ENCODE measurements around the gene EPB41L5.

The EPB41L5 gene

DNA sequence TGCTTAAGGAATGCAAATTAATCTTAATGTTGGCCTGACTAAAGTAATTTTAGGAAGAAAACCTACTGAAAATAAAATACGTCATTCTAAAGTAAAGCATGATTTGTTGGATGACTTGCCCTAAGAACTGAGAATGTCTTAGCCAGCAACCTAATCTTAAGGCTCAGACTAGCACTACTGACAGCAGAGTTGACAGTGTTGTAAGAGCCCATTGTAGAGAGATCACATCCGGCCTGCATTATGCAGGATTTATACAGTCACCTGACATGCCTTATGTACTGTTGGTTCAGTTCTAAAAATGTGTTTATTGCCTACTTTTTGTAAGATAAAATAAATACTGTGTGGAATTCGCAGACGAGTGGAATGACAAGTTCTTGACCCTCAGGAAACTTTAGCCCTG, 128.0 kb downstream of the EPB41L5 start:
- TF ChIP-seq EZH2 (IDR thresholded peaks at IDR 0.05; ENCODE audit: borderline replicate concordance, low read length) (no peak), CTCF (IDR thresholded peaks at IDR 0.05; ENCODE audit: low read length) (no peak)
- Histone ChIP-seq H4K20me1 (ENCODE audit: insufficient read depth, low read length) (no peaks in the 10 kb centered on the region), H3K4me2 (ENCODE audit: low read length) (no peak overlapping the region), H3K27me3 (ENCODE audit: insufficient read depth, low read length) (no peaks in the 10 kb centered on the region), H3K9ac (ENCODE audit: low read length) (no peak overlapping the region), H3F3A (ENCODE audit: insufficient read depth, low read length) (no peaks in the 10 kb centered on the region), H3K36me3 (ENCODE audit: insufficient read depth, low read length) (peaks cover 5% of the 10 kb centered on the region; the same call in 1 of the 2 replicates), H3K9me3 (ENCODE audit: low read length) (no peaks in the 10 kb centered on the region), H3K4me1 (ENCODE audit: insufficient read depth, low read length, severe bottlenecking) (no peaks in the 10 kb centered on the region), H3K4me3 (ENCODE audit: low read depth, low read length, poor library complexity, severe bottlenecking) (no peak overlapping the region), H3K9me2 (ENCODE audit: low read depth, low read length) (no peaks in the 10 kb centered on the region), H3K79me2 (ENCODE audit: insufficient read depth, low read length) (no peaks in the 10 kb centered on the region), H2AFZ (ENCODE audit: low read length) (no peak overlapping the region), H3K27ac (ENCODE audit: low read depth, low read length, poor library complexity, severe bottlenecking) (no peak overlapping the region)

DNA sequence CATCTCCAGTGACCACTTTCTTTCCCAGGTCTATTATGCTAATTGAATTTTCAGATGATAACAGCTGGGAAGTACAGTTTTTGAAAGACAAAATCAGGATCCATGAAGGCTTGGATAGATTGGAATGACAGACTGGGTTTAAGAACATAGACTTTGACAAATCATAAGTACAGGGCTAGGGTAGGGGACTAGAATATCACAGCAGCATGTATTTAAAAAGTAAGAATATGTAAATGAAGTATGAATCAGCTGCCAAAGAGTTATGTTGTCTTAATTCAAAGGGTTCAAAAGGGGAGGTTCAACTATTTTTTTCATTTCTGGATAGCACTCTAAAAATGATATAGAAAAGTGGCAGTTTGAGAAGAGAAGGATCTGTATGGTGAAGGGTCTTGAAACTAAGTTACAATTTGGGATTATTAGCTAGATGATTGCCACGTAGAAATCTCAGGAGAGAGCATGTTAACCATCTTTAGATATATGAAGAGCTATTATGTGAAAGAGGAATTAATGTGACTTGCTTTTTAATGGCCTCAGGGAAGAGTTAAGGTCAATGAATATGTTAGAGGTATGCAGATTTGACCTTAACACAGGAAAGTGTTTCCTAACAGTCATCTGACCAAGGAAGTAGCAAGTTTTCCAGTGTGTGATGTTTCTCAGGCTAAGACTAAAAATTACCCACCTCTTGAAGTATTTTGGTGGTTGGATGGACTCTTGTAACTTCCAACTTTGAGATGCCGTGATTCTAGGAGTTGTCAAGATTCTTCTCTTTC, 128.6 kb downstream of the EPB41L5 start:
- Histone ChIP-seq H3K36me3 (ENCODE audit: insufficient read depth, low read length) (peaks cover 8% of the 10 kb centered on the region; the same call in 1 of the 2 replicates), H3K4me2 (ENCODE audit: low read length) (no peak overlapping the region), H3K4me3 (ENCODE audit: low read depth, low read length, poor library complexity, severe bottlenecking) (no peak overlapping the region), H3K4me1 (ENCODE audit: insufficient read depth, low read length, severe bottlenecking) (no peaks in the 10 kb centered on the region), H3K9ac (ENCODE audit: low read length) (no peak overlapping the region), H3K79me2 (ENCODE audit: insufficient read depth, low read length) (no peaks in the 10 kb centered on the region), H3K9me2 (ENCODE audit: low read depth, low read length) (no peaks in the 10 kb centered on the region), H3K9me3 (ENCODE audit: low read length) (no peaks in the 10 kb centered on the region), H4K20me1 (ENCODE audit: insufficient read depth, low read length) (no peaks in the 10 kb centered on the region), H3F3A (ENCODE audit: insufficient read depth, low read length) (no peaks in the 10 kb centered on the region), H2AFZ (ENCODE audit: low read length) (no peak overlapping the region), H3K27me3 (ENCODE audit: insufficient read depth, low read length) (no peaks in the 10 kb centered on the region), H3K27ac (ENCODE audit: low read depth, low read length, poor library complexity, severe bottlenecking) (no peak overlapping the region)
- no peak for TF ChIP-seq CTCF (IDR thresholded peaks at IDR 0.05; ENCODE audit: low read length)
- TF ChIP-seq EZH2 (IDR thresholded peaks at IDR 0.05; ENCODE audit: borderline replicate concordance, low read length) = no peak

DNA sequence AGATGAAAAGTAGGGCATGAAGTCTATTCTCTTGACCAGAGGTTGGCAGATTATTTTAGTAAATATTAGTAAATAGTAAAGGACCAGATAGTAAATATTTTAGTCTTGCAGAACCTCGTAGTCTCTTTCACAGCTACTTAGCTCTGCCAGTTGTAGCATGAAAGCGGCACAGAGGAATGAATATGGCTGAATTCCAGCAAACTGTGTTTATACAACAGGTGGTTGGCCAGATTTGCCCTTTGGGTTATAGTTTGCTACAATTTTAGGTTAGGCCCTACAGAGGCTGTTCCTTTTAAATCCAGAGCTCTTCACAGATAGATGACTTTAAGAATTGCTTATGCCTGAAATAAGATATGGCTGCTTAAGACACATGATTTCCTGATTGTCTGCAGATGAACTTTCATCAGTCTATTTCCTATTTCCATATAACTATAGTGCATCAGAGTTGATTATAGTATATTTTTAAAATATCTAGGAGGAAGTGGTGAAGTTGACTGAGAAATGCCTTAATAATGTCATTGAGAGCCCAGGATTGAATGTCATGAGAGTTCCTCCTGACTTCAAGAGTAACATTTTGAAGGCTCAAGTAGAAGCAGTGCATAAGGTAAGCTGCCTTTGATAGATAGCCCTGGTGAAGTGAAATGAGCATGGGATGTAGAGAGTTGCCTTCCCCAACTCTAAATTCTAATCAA, 129.8 kb downstream of the EPB41L5 start:
- Histone ChIP-seq H3K4me2 (ENCODE audit: low read length) (no peak overlapping the region), H3K9me3 (ENCODE audit: low read length) (no peaks in the 10 kb centered on the region), H3K36me3 (ENCODE audit: insufficient read depth, low read length) (peaks cover 11% of the 10 kb centered on the region; the same call in 1 of the 2 replicates), H3K9me2 (ENCODE audit: low read depth, low read length) (no peaks in the 10 kb centered on the region), H3K4me1 (ENCODE audit: insufficient read depth, low read length, severe bottlenecking) (no peaks in the 10 kb centered on the region), H3K4me3 (ENCODE audit: low read depth, low read length, poor library complexity, severe bottlenecking) (no peak overlapping the region), H3K79me2 (ENCODE audit: insufficient read depth, low read length) (no peaks in the 10 kb centered on the region), H3K27ac (ENCODE audit: low read depth, low read length, poor library complexity, severe bottlenecking) (no peak overlapping the region), H3K27me3 (ENCODE audit: insufficient read depth, low read length) (no peaks in the 10 kb centered on the region), H4K20me1 (ENCODE audit: insufficient read depth, low read length) (no peaks in the 10 kb centered on the region), H3K9ac (ENCODE audit: low read length) (no peak overlapping the region), H2AFZ (ENCODE audit: low read length) (no peak overlapping the region), H3F3A (ENCODE audit: insufficient read depth, low read length) (no peaks in the 10 kb centered on the region)
- TF ChIP-seq CTCF (IDR thresholded peaks at IDR 0.05; ENCODE audit: low read length) = no peak
- TF ChIP-seq EZH2 (IDR thresholded peaks at IDR 0.05; ENCODE audit: borderline replicate concordance, low read length) = no peak
